HG02938 (cell line): ENCODE results near the gene MMRN1.

Experiments
- ATAC-seq: cut with Tn5 transposase; IDR thresholded peaks from one replicate; pipeline ENCODE4 v1.9.1; 2021; ENCODE audit warnings: mild to moderate bottlenecking, moderate library complexity; ENCODE audit not compliant: unreplicated experiment

Gene MMRN1, protein sequence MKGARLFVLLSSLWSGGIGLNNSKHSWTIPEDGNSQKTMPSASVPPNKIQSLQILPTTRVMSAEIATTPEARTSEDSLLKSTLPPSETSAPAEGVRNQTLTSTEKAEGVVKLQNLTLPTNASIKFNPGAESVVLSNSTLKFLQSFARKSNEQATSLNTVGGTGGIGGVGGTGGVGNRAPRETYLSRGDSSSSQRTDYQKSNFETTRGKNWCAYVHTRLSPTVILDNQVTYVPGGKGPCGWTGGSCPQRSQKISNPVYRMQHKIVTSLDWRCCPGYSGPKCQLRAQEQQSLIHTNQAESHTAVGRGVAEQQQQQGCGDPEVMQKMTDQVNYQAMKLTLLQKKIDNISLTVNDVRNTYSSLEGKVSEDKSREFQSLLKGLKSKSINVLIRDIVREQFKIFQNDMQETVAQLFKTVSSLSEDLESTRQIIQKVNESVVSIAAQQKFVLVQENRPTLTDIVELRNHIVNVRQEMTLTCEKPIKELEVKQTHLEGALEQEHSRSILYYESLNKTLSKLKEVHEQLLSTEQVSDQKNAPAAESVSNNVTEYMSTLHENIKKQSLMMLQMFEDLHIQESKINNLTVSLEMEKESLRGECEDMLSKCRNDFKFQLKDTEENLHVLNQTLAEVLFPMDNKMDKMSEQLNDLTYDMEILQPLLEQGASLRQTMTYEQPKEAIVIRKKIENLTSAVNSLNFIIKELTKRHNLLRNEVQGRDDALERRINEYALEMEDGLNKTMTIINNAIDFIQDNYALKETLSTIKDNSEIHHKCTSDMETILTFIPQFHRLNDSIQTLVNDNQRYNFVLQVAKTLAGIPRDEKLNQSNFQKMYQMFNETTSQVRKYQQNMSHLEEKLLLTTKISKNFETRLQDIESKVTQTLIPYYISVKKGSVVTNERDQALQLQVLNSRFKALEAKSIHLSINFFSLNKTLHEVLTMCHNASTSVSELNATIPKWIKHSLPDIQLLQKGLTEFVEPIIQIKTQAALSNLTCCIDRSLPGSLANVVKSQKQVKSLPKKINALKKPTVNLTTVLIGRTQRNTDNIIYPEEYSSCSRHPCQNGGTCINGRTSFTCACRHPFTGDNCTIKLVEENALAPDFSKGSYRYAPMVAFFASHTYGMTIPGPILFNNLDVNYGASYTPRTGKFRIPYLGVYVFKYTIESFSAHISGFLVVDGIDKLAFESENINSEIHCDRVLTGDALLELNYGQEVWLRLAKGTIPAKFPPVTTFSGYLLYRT

DNA sequence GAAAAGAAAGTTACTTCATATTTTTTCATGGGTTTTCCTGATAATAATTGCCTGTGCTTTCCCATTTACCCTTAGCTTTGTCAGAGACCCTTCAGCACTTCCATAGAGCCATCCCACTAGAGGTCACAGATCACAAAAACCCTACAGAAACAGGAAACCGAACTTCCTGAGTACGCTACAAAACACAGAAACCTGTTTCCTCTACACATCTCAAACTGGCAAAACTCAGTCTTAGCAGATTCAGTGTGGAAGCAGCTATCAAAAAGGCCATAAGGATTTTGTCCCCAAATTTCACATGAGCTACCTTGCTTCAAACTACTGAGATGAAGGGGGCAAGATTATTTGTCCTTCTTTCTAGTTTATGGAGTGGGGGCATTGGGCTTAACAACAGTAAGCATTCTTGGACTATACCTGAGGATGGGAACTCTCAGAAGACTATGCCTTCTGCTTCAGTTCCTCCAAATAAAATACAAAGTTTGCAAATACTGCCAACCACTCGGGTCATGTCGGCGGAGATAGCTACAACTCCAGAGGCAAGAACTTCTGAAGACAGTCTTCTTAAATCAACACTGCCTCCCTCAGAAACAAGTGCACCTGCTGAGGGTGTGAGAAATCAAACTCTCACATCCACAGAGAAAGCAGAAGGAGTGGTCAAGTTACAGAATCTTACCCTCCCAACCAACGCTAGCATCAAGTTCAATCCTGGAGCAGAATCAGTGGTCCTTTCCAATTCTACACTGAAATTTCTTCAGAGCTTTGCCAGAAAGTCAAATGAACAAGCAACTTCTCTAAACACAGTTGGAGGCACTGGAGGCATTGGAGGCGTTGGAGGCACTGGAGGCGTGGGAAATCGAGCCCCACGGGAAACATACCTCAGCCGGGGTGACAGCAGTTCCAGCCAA lies at the start of gene MMRN1:
MMRN1 (plus strand) TSS at position 206 of the 902 bp plus-strand sequence; CDS start at position 324, 118 bp downstream.
- ATAC-seq, result peak; percentile 78

DNA sequence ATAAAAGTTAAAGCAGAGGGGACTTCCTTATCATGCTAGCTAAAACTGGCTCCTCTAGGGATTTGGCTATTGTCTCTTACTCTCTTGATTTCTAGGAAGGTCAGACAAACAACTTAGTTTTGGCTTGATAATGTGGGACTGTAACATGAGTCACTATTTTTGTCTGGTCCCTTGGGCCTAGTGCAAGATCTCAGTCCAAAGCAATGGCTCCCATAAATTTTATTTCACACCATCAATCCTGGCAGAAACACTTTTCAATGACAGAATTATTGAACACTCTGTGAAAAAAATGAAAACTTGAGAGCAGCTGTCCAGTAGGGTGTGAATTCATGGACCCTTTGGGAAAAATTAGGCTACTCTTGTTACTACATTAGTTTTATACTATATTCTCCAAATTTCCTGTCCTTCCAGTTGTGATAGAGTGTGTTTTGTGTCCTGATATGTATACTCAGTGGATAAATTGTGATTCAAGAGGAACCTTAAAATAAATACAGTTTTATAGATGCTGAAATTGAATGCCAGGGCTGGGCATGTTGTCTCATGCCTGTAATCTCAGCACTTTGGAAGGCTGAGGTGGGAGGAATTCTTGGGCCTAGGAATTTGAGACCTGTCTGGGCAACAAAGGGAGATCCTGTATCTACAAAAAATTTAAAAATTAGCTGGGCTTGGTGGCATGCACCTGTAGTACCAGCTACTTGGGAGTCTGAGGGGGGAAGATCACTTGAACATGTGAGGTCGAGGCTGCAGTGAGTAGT lies 46.9 kb upstream of the MMRN1 start:
- no peak for ATAC-seq

DNA sequence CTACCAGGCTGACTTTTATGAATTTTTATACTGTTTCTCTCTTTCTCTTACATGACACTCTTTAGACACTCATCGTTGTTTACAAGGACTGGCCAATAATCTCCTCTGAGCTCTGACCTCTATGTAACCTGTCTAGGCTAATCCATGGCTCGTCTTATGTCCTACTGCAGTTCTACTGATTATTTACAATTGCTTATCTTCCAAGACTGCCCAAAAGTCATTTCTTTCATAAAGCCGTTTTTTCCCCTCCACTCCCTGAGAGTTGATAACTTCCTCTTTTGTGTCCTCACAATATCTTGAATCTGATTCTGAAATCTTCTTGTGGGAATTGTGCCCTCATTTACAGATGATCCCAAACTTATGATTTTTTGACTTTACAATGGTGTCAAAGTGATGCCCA lies 39.4 kb upstream of the MMRN1 start:
- no peak for ATAC-seq

DNA sequence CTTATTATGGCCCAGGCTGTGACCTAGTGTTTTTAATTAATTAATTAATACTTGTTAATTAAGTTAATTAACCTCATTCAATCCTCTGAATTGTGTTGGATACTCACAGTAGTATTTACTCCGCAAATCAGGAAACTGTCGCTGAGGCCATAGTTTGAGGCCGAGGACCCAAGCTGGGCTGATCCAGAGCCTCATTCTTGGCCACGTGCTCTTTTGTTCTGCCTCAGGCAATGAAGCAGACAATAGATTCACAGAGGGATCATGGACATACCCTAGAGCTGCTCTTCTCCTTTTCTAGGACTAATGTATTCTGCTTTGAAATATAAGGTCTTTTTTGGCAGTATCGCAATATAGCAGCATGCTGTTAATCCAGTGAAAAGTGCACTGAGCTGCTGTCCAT lies 33.7 kb upstream of the MMRN1 start:
- ATAC-seq, result no peak

DNA sequence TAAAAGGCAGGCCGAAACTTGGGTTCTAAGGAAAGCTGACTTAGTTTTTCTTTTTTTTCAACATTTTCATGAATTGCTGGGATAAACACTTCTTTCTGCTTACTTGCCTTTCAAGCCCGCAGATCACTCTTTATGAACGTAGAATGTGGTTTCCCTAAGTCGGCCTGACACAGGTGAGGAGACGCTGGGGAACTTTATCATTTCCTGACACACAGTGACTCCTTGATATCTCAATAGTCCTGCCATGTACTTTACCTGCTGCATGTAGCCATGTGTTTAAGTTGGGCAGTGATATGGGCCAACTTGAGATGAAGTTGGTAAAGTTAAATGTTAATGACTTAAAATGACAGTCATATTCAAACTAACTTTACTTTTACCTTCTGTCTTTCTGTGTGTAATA lies 31.1 kb upstream of the MMRN1 start:
- ATAC-seq, result no peak

DNA sequence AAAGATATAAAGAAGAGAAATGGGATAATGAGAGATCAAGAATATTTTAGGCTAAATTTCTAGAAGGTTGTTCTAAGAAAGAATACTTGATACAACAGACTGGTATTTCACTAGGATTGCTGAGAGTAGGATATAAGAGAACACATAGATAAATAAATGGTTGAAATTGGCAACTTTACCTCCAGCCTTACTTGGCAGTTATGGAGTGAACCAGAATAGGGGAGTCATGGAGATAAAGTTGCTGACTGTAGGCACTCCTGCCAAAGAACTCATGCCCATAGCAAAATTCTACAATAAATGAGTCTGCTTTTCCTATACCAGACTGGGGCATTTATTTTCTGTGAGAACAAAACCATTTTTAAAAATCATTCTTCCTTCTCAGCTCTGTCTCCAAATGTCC lies 26.4 kb upstream of the MMRN1 start:
- ATAC-seq, result no peak

DNA sequence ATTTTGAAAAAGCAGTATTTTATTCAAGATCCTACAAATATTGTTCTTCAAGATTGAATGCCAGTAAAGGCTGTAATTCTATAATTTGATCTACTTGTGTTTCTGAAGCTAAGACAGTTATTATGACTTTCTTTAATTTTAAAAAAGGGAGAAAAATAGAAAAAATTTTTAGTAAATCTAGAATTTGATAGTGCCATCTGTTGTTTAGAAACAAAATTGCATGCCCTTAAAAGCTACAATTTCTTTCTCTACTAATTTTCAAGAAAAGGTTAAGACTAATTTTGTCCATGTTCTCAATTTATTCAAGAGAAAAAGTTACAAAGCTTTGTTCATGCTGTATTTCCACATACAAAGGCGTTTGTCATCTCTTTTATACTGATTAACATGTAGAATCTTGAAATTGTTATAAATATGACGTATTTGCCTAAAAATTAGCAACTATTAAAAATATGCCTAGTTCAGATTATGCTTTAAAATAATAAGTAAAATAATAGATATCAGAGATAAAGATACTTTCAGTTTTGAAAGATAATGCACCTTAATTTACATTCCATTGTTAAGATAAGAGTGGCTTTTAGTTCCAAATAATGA lies 25.6 kb upstream of the MMRN1 start:
- no peak for ATAC-seq

DNA sequence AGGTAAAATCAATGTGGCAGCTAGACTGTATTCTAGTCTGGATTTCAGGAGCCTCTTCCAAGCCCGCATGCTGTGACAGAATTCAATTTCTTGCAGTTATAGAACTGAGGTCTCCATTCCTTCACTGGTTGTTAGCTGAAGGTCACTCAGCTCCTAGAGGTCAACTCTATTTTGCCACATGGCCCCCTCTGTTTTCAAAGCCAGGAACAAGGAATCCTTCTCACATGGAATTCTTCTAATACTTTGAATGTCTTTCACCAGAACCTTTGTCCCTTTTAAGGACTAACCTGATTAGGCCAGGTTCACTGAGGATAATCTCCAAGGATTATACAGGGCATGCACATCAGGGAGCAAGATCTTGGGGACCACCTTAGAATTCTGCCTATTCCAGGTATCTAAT lies 23.4 kb upstream of the MMRN1 start:
- ATAC-seq, result no peak

DNA sequence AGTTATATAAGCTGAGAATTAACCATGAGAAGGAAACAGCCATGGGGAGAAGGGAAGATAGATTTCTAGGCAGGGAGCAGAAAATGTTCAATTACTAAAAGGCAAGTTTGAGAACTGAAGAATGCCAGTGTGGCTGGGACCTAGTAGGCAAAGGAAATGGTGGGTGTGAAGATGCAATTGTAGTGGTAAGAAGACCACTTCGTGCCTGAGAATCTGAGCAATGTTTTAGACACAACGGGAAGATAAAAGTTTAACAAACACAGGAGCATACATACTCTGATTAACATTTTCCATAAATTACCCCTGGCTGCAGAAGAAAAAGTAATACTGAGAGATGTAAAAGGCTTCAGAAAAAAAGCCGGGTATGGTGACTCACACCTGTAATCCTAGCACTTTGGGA lies 18.1 kb upstream of the MMRN1 start:
- no peak for ATAC-seq

DNA sequence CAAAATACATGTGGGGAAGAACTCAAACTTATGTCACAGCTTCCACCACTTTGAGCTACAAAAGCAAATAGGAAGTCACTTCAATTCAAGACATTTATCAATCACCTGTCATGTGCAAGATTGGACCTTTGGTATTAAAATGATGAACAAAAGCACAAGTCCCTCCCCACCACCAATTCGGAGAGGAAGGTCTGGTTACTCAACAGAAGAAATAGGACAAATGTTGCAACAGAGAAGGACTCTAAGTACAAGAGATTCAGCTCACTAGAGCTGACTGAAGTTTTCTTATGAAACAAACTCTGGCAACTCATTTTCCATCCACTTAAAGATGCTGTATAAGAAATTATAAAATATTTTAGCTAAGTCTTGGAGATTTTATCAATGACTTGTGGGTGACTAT lies 16.0 kb upstream of the MMRN1 start:
- ATAC-seq, result no peak

DNA sequence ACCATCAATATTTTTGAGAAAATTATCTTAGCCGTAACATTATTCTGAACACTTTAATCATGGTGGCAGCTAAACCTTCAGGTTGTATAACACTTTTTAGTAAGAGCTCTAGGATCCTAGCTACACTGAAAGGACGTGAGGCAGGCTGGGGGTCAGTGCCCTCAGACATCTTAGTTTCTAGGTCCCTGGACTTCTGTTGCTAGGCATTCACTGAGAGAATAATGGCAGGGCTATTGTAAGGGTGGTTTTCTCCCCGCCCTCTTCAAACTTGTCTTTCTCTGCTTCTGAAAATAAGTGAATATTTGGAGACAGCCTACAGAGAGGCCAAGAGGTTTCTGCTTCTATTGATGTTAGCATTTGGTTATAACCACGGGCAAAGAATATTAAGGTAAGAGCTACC lies 15.4 kb upstream of the MMRN1 start:
- ATAC-seq, result no peak

DNA sequence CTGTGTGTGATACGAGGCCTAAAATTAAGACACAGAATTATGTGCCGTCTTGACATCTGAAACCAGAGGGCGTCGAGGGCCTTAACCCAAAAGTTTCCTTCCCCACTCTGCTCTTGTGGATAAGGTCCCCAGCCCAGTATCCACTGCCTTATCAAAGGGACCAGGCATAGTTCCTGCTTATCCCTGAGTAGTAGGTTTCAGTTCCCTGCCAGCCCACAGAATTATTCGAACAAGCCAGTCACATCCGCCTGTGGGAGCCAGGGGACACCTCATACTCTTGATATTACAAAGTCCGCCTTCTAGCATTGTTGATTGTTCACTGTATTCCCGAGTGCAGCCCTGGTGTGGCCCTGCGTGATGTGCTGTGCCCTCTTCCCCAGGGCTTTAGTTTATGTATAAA lies 5.4 kb upstream of the MMRN1 start:
- no peak for ATAC-seq

DNA sequence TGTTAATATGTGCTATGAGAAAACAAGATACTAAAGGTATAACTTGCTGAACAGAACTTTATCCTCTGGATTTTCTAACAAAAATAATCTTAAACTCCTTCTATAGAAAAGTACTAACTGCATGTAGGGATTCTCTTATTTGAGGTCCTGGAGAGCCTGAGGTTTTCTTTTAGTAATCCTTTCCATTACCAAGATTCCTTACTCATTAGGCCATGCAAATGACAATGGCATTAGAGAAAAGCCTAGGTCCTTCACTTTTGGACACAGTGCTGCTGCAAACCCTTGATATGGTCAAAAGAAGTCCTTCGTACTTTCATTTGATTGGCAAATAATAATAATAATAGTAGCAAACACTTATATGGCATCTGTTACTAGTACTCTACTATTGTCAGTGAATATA lies 3.2 kb downstream of the MMRN1 start:
- ATAC-seq, result no peak

DNA sequence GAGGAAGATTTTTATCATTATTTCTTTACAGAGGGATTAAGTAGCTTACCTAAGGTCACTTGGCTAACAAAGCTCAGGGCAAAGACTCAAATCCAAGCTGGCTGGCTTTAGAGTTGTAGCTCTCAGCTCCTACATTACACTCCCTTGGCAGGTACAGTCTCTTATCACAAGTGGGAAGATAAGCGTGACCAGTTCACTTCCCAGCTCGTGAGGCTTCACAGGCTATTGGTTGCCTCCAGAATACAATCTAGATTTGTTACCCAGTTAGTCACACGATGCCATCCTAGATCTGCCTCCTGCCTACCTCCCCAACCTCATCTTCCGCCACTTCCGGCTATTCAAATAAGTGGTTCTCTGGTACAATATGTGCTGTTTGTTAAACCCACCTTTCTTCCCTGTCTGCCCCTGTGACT lies 3.7 kb downstream of the MMRN1 start:
- peak; percentile 33 for ATAC-seq

DNA sequence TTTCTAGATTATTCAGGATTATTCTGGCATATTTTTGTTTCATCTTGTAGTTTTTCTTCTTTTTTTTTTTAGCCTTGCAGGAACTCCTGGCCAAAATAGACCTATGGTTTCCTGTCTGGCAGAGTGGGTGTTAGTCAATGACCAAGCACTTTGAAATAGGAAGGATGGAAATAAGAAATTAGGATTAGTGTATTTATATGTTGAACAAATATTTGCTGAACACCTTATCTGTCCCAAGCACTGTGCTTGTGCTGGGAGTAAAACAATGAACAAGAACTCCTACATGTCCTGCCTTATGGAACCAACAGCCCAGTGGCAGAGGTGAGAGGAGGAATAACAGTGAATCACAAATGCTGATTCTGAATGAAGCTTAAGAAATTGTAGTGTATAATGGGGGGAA lies 4.5 kb downstream of the MMRN1 start:
- no peak for ATAC-seq

DNA sequence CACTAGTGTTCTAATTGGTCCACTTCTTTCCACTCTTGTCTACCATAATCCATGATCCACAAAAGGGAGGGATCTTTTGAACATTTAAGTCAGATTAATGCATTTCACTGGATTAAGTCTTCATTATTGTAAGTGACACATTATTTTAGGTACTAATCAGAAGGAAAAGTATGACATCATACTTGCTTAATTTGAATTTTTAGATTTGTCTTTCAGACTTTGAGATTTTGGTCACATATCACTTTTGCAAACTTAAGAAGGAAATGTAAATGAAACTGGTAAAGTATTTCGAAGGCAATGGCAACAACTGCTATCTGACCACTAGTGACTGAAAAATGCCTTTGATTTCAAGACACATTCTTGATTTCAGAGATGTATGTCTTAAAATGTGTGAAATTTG lies 5.2 kb downstream of the MMRN1 start:
- ATAC-seq, result no peak

DNA sequence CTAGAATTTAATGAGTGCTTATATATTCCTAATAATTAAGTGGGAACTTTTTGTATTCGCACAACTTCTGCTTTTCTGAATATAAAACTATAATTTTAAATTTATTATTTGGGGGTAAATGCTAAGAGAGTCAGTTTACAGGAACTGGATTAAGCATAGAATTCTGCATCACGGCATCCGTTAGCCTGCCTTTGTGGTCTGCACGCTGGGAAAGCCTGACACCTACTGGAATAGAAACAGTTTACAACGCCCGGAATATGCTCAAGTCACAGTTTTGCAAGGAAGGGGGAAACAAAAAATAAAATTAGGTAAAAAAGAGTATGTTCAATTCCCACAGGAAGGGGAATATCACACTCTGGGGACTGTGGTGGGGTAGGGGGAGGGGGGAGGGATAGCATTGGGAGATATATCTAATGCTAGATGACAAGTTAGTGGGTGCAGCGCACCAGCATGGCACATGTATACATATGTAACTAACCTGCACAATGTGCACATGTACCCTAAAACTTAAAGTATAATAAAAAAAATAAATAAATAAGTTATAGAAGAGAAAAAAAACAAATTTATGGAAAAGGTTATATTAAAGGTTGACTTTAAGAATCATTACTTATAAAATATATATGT lies 7.3 kb downstream of the MMRN1 start:
- peak; percentile 67 for ATAC-seq

DNA sequence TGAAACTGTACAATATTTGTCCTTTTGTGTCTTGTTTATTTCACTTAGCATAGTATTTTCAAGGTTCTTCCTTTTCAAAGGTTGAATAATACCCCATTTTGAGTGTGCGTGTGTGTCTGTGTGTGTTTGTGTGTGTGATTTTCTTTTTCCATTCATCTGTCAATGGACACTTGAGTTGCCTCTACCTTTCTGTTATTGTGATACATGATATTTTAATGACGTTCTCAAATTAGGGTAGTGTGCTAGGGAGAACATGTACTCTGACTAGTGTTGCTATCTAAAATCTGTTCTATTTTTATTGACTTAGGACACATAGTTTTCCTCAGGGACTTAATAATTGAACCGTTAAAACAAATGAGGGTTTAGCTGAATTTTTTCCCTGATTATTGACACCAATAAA lies 9.9 kb downstream of the MMRN1 start:
- ATAC-seq, result no peak

DNA sequence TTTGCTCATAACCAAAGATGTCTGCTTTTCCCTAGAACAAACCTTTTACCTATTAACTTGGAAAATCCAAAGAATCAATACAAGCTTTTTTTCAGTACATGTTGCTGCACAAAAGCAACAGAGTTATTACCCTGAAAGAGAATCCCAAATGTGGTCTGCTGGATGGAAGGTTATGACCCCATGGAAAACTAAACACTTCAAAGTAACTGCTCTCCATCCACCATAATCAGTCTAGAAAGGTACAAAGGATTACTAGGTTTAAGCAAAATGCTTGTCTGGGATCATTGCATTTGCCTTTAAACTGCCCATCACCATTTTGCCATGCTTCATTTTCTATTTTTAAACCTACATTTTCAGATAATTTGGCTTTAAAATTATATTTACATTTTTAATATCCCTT lies 11.7 kb downstream of the MMRN1 start:
- no peak for ATAC-seq
